Natural killer cell (primary cell): ENCODE data around the gene EXOC4. TPM values are rescaled to one million over a fixed set of nuclear protein-coding genes. Genes with fewer than 3 reads are reported as not detected.
"Not testable (repeated sequence)": the region's sequence is repeated elsewhere in the genome, so short reads cannot be mapped to it uniquely, and the experiment has no call there.

Experiments
- ATAC-seq, 3 donors: fragments of 150-1000 bp in 2 of 3; fragments of 200-7000 bp in 1 of 3; cut with Tn5 transposase; 1 replicate in 1 of 3; 2 replicates in 2 of 3; pipeline ENCODE4 v1.10.0; 2021; ENCODE audit warnings: mild to moderate bottlenecking in 2 of 3, moderate library complexity in 2 of 3
- DNase-seq, 2 donors: peaks; one replicate each; pipeline versions ENCODE4 v3.0.0 to v3.0.0-alpha.2; 2013 to 2021; ENCODE audit warnings: mixed read lengths in 1 of 2
- H3K27ac ChIP-seq: one replicate; pipeline ENCODE4 v1.5.1; 2013; ENCODE audit warnings: mild to moderate bottlenecking, low read length
- H3K27me3 ChIP-seq: one replicate; pipeline ENCODE4 v1.6.1; 2013; ENCODE audit warnings: low read length; ENCODE audit not compliant: control insufficient read depth, insufficient read depth
- H3K36me3 ChIP-seq: one replicate; pipeline ENCODE4 v1.6.1; 2013; ENCODE audit warnings: low read length; ENCODE audit not compliant: control insufficient read depth, insufficient read depth
- H3K4me1 ChIP-seq: one replicate; pipeline ENCODE4 v1.6.1; 2013; ENCODE audit warnings: low read length; ENCODE audit not compliant: control insufficient read depth, insufficient read depth
- H3K4me3 ChIP-seq: one replicate; pipeline ENCODE4 v1.5.1; 2013; ENCODE audit warnings: low read length
- H3K9me3 ChIP-seq: one replicate; pipeline ENCODE4 v1.6.1; 2013; ENCODE audit warnings: low read length; ENCODE audit not compliant: control insufficient read depth, insufficient read depth
- H3K27ac Mint-ChIP-seq, 2 donors: one replicate each; pipeline ENCODE4 v1.8.0; 2022; ENCODE audit warnings: mild to moderate bottlenecking in 2 of 2, mixed read lengths in 2 of 2, moderate library complexity in 1 of 2
- H3K27me3 Mint-ChIP-seq, 2 donors: one replicate each; pipeline ENCODE4 v1.8.0; 2022; ENCODE audit warnings: low read depth in 2 of 2, mixed read lengths in 2 of 2
- H3K36me3 Mint-ChIP-seq: one replicate; pipeline ENCODE4 v1.8.0; 2022; ENCODE audit warnings: mixed read lengths
- H3K4me1 Mint-ChIP-seq, 2 donors: one replicate each; pipeline ENCODE4 v1.8.0; 2022; ENCODE audit warnings: mixed read lengths in 2 of 2
- H3K4me3 Mint-ChIP-seq: one replicate; pipeline ENCODE4 v1.8.0; 2022; ENCODE audit warnings: mild to moderate bottlenecking, moderate library complexity, mixed read lengths
- H3K9me3 Mint-ChIP-seq, 2 donors: one replicate each; pipeline ENCODE4 v1.8.0; 2022; ENCODE audit warnings: mixed read lengths in 2 of 2
- CTCF ChIP-seq: fragments of 200-600 bp; IDR thresholded peaks from one replicate; pipeline ENCODE4 v1.8.0; 2022; ENCODE audit warnings: antibody characterized with exemption
- WGBS: methylation state at CpG from one replicate; pipeline ENCODE4 v1.1.7; 2013; ENCODE audit warnings: missing lambda C conversion rate; ENCODE audit not compliant: insufficient coverage; 5-methylcytosine and 5-hydroxymethylcytosine counted together
- intact Hi-C: fragments of 100-400 bp; cut with micrococcal nuclease; formaldehyde crosslinking; loops from one replicate; pipeline ENCODE4 v1.14.2; 2022
- total RNA-seq, 4 donors: library from RNA; stranded (reverse); fragments of 120-200 nt in 1 of 4; gene quantifications; one replicate each; pipeline versions ENCODE4 v1.2.3 to v1.2.4, GENCODE V29; 2013 to 2022

Gene EXOC4
- total RNA-seq, 3 donors from 2014 or later (not counting 1 experiment from before 2014, with no cell fraction given): 105 to 148 (median 123) TPM

- H3K36me3 Mint-ChIP-seq: peaks cover 10% of the 10 kb centered on the region
- Histone ChIP-seq H3K36me3 (no peaks in the 10 kb centered on the region), H3K9me3 (no peaks in the 10 kb centered on the region), H3K27me3 (no peaks in the 10 kb centered on the region), H3K4me1 (no peaks in the 10 kb centered on the region), H3K4me3 (no peak overlapping the region), H3K27ac (no peak overlapping the region)
- ATAC-seq (no peak), DNase-seq (no peak)
- 95% methylated on average over 3 of the region's 4 CpGs for WGBS
- H3K27ac Mint-ChIP-seq: no peak overlapping the region
- H3K4me1 Mint-ChIP-seq: peaks cover 0 to 5% of the 10 kb centered on the region in 2 donors
- TF ChIP-seq CTCF: no peak
- H3K4me3 Mint-ChIP-seq: no peak overlapping the region
- no peaks in the 10 kb centered on the region for H3K9me3 Mint-ChIP-seq
- intact Hi-C loops: no loop called here
- H3K27me3 Mint-ChIP-seq: no peaks in the 10 kb centered on the region
These were observed 524.8 kb downstream of the EXOC4 start for GRCh38 chr7:133777701-133778100.

- no peaks in the 10 kb centered on the region for H3K27me3 Mint-ChIP-seq
- H3K36me3 Mint-ChIP-seq: peaks cover 10% of the 10 kb centered on the region
- no peaks in the 10 kb centered on the region for H3K9me3 ChIP-seq
- no peak overlapping the region for H3K27ac ChIP-seq
- H3K27me3 ChIP-seq: no peaks in the 10 kb centered on the region
- no peak for TF ChIP-seq CTCF
- 69% methylated on average over 4 of the region's 5 CpGs for WGBS
- peaks cover 0 to 5% of the 10 kb centered on the region in 2 donors for H3K4me1 Mint-ChIP-seq
- intact Hi-C loops: no loop called here
- no peak for DNase-seq
- no peak overlapping the region for H3K4me3 Mint-ChIP-seq
- H3K4me3 ChIP-seq: no peak overlapping the region
- no peaks in the 10 kb centered on the region for H3K4me1 ChIP-seq
- ATAC-seq: no peak
- H3K9me3 Mint-ChIP-seq: no peaks in the 10 kb centered on the region
- H3K36me3 ChIP-seq: no peaks in the 10 kb centered on the region
- H3K27ac Mint-ChIP-seq: no peak overlapping the region
These were observed 525.6 kb downstream of the EXOC4 start for GRCh38 chr7:133778472-133778871.

GRCh38 chr7:133779538-133779937 lies 526.7 kb downstream of the EXOC4 start:
- H3K4me3 Mint-ChIP-seq, H3K36me3 ChIP-seq, H3K27me3 ChIP-seq, intact Hi-C loops, H3K27ac Mint-ChIP-seq, H3K4me1 ChIP-seq, H3K9me3 Mint-ChIP-seq, H3K9me3 ChIP-seq, H3K36me3 Mint-ChIP-seq, H3K4me1 Mint-ChIP-seq, H3K27ac ChIP-seq, H3K4me3 ChIP-seq, ATAC-seq, H3K27me3 Mint-ChIP-seq, DNase-seq: not testable (repeated sequence)
- WGBS: 95% methylated on average over 4 of the region's 4 CpGs

GRCh38 chr7:133780912-133781311 lies 528.0 kb downstream of the EXOC4 start:
- no peak for TF ChIP-seq CTCF
- ATAC-seq (no peak), DNase-seq (no peak)
- no peak overlapping the region for H3K27ac Mint-ChIP-seq
- peaks cover 0 to 5% of the 10 kb centered on the region in 2 donors for H3K4me1 Mint-ChIP-seq
- no peaks in the 10 kb centered on the region for H3K27me3 ChIP-seq
- H3K36me3 ChIP-seq: no peaks in the 10 kb centered on the region
- H3K9me3 ChIP-seq: no peaks in the 10 kb centered on the region
- no peaks in the 10 kb centered on the region for H3K9me3 Mint-ChIP-seq
- no peak overlapping the region for H3K4me3 Mint-ChIP-seq
- H3K4me1 ChIP-seq: no peaks in the 10 kb centered on the region
- no peaks in the 10 kb centered on the region for H3K27me3 Mint-ChIP-seq
- 50% methylated on average over 2 of the region's 2 CpGs for WGBS
- intact Hi-C loops: no loop called here
- no peak overlapping the region for H3K4me3 ChIP-seq
- peaks cover 10% of the 10 kb centered on the region for H3K36me3 Mint-ChIP-seq
- no peak overlapping the region for H3K27ac ChIP-seq
